ENCODE results near the gene PROSER2. TPM values are rescaled to one million over a fixed set of nuclear protein-coding genes. Genes with fewer than 3 reads are reported as not detected.

Gene PROSER2
- total and polyA plus RNA-seq, 9 of the 15 experiments (the other 6 are each of a cell fraction or from before 2014, with no cell fraction given), result 0.62 to 14.8 (median 2.9) TPM

DNA sequence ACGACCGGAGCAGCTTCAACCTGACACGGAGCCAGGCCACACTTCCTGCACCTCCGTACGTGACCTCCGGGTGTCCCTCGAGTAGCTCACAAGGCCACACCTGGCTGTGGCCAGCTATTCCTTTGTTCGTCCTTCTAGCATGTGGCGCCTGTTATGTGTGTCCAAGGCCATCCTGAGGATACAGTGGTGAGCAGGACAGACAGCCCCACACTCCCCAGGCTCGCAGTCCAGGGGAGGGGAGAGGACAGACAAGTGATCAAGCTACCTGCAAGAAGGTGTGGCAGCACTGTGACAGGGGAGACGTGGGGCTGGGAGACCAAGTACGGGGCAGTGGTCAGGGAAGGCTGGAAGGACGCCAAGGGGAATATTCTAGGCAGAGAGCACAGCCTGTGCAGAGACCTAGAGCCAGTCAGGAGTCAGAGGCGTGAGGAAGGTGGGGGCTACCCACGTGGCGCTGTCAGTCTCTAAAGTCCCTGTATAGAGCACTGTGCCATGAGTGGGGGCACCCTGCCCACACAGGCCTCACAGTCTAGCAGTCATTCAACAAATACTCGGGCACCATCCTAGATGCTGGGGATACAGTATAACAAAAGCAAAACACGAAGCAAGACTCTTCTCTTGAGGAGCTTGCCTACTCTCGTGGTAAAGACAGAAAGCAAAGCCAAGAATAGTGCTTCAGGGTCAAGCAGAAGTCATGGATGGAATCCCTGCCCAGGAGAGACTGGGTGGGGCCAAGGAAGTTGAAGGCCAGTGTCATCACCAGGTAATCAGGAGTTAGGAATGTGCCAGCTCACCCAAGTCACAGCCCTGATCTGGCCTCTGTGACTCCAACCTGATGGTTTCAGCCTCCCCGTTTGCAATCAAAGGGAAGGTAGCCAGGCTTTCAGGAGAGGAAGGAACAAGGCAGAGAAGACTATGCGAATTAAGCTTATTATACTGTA, 58.6 kb downstream of the PROSER2 start (continued):
- no peak for TF ChIP-seq EHMT2 (IDR thresholded peaks at IDR 0.05)
- no peak for TF ChIP-seq ETV1 (tag; conservative IDR thresholded peaks at IDR 0.05; ENCODE audit: low read depth)
- no peak for TF ChIP-seq ZNF263 (CRISPR knock-in tag; IDR thresholded peaks at IDR 0.05; ENCODE audit: borderline replicate concordance)
- TF ChIP-seq, protein P1, sequence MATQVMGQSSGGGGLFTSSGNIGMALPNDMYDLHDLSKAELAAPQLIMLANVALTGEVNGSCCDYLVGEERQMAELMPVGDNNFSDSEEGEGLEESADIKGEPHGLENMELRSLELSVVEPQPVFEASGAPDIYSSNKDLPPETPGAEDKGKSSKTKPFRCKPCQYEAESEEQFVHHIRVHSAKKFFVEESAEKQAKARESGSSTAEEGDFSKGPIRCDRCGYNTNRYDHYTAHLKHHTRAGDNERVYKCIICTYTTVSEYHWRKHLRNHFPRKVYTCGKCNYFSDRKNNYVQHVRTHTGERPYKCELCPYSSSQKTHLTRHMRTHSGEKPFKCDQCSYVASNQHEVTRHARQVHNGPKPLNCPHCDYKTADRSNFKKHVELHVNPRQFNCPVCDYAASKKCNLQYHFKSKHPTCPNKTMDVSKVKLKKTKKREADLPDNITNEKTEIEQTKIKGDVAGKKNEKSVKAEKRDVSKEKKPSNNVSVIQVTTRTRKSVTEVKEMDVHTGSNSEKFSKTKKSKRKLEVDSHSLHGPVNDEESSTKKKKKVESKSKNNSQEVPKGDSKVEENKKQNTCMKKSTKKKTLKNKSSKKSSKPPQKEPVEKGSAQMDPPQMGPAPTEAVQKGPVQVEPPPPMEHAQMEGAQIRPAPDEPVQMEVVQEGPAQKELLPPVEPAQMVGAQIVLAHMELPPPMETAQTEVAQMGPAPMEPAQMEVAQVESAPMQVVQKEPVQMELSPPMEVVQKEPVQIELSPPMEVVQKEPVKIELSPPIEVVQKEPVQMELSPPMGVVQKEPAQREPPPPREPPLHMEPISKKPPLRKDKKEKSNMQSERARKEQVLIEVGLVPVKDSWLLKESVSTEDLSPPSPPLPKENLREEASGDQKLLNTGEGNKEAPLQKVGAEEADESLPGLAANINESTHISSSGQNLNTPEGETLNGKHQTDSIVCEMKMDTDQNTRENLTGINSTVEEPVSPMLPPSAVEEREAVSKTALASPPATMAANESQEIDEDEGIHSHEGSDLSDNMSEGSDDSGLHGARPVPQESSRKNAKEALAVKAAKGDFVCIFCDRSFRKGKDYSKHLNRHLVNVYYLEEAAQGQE (IDR thresholded peaks at IDR 0.05; ENCODE audit: borderline replicate concordance), result peak; percentile 31; the same call in 1 of the 2 replicates
- TF ChIP-seq, protein P1 (CRISPR knock-in tag; IDR thresholded peaks at IDR 0.05; ENCODE audit: low read depth), result no peak
- no peak for TF ChIP-seq TCF7L2 (IDR thresholded peaks at IDR 0.05; ENCODE audit: low read depth, low read length)
- TF ChIP-seq, protein P2, sequence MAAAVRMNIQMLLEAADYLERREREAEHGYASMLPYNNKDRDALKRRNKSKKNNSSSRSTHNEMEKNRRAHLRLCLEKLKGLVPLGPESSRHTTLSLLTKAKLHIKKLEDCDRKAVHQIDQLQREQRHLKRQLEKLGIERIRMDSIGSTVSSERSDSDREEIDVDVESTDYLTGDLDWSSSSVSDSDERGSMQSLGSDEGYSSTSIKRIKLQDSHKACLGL (CRISPR knock-in tag; IDR thresholded peaks at IDR 0.05; ENCODE audit: borderline replicate concordance, poor library complexity, severe bottlenecking), result no peak
- TF ChIP-seq TEAD2 (tag; IDR thresholded peaks at IDR 0.05), result no peak
- no peak; the same call in 1 of the 2 replicates for TF ChIP-seq ZNF766 (CRISPR knock-in tag; conservative IDR thresholded peaks at IDR 0.05)
